GM23338 (cell line): Measurements from ENCODE around the gene DSCAML1.

ENCODE experiments used
- CREB1 ChIP-seq: fragments of 250-450 bp; sonication (Bioruptor Pico); IDR thresholded peaks from 2 replicates; pipeline ENCODE4 v1.5.0; 2020; ENCODE audit warnings: low read depth, mild to moderate bottlenecking, moderate library complexity
- ETS1 ChIP-seq: IDR thresholded peaks from 2 replicates; pipeline ENCODE4 v1.6.1; 2016; ENCODE audit warnings: antibody characterized with exemption
- EZH2 ChIP-seq: fragments of 200-600 bp; sonication (generic); IDR thresholded peaks from one replicate; pipeline ENCODE4 v1.8.0; 2017; ENCODE audit warnings: antibody characterized with exemption, mild to moderate bottlenecking, low read depth; ENCODE audit not compliant: unreplicated experiment
- EZH2phosphoT487 ChIP-seq: fragments of 200-600 bp; sonication (generic); IDR thresholded peaks from one replicate; pipeline ENCODE4 v1.8.1; 2018; ENCODE audit warnings: antibody characterized with exemption; ENCODE audit not compliant: unreplicated experiment
- JUNB ChIP-seq: IDR thresholded peaks from one replicate; pipeline ENCODE4 v1.6.1; 2016; ENCODE audit warnings: antibody characterized with exemption; ENCODE audit not compliant: unreplicated experiment
- NANOG ChIP-seq: IDR thresholded peaks from 2 replicates; pipeline ENCODE4 v1.6.1; 2016; ENCODE audit warnings: antibody characterized with exemption, borderline replicate concordance
- POLR2AphosphoS5 ChIP-seq: IDR thresholded peaks from 2 replicates; pipeline ENCODE4 v1.6.1; 2016; ENCODE audit warnings: antibody characterized with exemption, low read depth
- REST ChIP-seq: IDR thresholded peaks from one replicate; pipeline ENCODE4 v1.6.1; 2018; ENCODE audit warnings: antibody characterized with exemption; ENCODE audit not compliant: unreplicated experiment
- STAT1 ChIP-seq: IDR thresholded peaks from one replicate; pipeline ENCODE4 v1.6.1; 2016; ENCODE audit warnings: antibody characterized with exemption; ENCODE audit not compliant: unreplicated experiment
- ZNF114 ChIP-seq: fragments of 250-450 bp; sonication (Bioruptor Pico); IDR thresholded peaks from 2 replicates; pipeline ENCODE4 v1.5.0; 2020; ENCODE audit warnings: mild to moderate bottlenecking, moderate library complexity
- ZNF331 ChIP-seq: fragments of 250-450 bp; sonication (Bioruptor Pico); IDR thresholded peaks from 2 replicates; pipeline ENCODE4 v1.5.0; 2020; ENCODE audit warnings: low read depth, mild to moderate bottlenecking, moderate library complexity
- TF ChIP-seq, protein P1 (sequence below), 2 experiments: fragments of 200-600 bp in 1 of 2; sonication (generic) in 1 of 2; conservative IDR thresholded peaks; 2 replicates each; pipeline versions ENCODE4 v1.5.1 to v1.6.1; 2016 to 2017; ENCODE audit warnings: antibody characterized with exemption in 2 of 2, low read depth in 2 of 2, mild to moderate bottlenecking in 2 of 2, moderate library complexity in 1 of 2
- TF ChIP-seq, protein P2 (sequence below): fragments of 250-450 bp; sonication (Bioruptor Pico); IDR thresholded peaks from 2 replicates; pipeline ENCODE4 v1.5.0; 2020; ENCODE audit warnings: mild to moderate bottlenecking, moderate library complexity

DNA sequence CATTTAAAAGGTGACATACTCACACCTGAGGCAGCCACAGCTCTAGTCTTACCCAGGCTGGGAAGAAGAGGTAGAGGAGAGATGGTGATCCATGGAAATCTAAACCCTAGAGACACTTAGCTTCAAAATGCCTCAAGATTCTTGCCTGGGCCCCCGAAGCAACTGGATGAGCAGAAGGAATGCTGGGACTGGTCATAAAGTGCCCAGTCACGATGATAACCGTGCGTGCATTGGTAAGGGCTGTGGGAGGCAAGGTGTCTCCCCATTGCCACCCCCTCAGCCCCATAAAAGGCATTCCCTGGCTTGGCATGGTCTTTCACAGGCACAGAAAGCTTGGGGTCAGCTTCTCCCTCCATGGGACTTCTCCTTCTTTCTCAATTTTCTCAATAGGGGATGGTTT lies 144.5 kb downstream of the DSCAML1 start:
- TF ChIP-seq, protein P1, sequence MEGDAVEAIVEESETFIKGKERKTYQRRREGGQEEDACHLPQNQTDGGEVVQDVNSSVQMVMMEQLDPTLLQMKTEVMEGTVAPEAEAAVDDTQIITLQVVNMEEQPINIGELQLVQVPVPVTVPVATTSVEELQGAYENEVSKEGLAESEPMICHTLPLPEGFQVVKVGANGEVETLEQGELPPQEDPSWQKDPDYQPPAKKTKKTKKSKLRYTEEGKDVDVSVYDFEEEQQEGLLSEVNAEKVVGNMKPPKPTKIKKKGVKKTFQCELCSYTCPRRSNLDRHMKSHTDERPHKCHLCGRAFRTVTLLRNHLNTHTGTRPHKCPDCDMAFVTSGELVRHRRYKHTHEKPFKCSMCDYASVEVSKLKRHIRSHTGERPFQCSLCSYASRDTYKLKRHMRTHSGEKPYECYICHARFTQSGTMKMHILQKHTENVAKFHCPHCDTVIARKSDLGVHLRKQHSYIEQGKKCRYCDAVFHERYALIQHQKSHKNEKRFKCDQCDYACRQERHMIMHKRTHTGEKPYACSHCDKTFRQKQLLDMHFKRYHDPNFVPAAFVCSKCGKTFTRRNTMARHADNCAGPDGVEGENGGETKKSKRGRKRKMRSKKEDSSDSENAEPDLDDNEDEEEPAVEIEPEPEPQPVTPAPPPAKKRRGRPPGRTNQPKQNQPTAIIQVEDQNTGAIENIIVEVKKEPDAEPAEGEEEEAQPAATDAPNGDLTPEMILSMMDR (conservative IDR thresholded peaks at IDR 0.05; ENCODE audit: low read depth in 2 of 2), result no peak
- TF ChIP-seq EZH2 (no peak), POLR2AphosphoS5 (no peak), JUNB (no peak), REST (no peak), EZH2phosphoT487 (no peak), NANOG (no peak), STAT1 (no peak), ZNF114 (no peak), CREB1 (CRISPR knock-in tag) (no peak), ETS1 (no peak), ZNF331 (no peak)
- TF ChIP-seq, protein P2, sequence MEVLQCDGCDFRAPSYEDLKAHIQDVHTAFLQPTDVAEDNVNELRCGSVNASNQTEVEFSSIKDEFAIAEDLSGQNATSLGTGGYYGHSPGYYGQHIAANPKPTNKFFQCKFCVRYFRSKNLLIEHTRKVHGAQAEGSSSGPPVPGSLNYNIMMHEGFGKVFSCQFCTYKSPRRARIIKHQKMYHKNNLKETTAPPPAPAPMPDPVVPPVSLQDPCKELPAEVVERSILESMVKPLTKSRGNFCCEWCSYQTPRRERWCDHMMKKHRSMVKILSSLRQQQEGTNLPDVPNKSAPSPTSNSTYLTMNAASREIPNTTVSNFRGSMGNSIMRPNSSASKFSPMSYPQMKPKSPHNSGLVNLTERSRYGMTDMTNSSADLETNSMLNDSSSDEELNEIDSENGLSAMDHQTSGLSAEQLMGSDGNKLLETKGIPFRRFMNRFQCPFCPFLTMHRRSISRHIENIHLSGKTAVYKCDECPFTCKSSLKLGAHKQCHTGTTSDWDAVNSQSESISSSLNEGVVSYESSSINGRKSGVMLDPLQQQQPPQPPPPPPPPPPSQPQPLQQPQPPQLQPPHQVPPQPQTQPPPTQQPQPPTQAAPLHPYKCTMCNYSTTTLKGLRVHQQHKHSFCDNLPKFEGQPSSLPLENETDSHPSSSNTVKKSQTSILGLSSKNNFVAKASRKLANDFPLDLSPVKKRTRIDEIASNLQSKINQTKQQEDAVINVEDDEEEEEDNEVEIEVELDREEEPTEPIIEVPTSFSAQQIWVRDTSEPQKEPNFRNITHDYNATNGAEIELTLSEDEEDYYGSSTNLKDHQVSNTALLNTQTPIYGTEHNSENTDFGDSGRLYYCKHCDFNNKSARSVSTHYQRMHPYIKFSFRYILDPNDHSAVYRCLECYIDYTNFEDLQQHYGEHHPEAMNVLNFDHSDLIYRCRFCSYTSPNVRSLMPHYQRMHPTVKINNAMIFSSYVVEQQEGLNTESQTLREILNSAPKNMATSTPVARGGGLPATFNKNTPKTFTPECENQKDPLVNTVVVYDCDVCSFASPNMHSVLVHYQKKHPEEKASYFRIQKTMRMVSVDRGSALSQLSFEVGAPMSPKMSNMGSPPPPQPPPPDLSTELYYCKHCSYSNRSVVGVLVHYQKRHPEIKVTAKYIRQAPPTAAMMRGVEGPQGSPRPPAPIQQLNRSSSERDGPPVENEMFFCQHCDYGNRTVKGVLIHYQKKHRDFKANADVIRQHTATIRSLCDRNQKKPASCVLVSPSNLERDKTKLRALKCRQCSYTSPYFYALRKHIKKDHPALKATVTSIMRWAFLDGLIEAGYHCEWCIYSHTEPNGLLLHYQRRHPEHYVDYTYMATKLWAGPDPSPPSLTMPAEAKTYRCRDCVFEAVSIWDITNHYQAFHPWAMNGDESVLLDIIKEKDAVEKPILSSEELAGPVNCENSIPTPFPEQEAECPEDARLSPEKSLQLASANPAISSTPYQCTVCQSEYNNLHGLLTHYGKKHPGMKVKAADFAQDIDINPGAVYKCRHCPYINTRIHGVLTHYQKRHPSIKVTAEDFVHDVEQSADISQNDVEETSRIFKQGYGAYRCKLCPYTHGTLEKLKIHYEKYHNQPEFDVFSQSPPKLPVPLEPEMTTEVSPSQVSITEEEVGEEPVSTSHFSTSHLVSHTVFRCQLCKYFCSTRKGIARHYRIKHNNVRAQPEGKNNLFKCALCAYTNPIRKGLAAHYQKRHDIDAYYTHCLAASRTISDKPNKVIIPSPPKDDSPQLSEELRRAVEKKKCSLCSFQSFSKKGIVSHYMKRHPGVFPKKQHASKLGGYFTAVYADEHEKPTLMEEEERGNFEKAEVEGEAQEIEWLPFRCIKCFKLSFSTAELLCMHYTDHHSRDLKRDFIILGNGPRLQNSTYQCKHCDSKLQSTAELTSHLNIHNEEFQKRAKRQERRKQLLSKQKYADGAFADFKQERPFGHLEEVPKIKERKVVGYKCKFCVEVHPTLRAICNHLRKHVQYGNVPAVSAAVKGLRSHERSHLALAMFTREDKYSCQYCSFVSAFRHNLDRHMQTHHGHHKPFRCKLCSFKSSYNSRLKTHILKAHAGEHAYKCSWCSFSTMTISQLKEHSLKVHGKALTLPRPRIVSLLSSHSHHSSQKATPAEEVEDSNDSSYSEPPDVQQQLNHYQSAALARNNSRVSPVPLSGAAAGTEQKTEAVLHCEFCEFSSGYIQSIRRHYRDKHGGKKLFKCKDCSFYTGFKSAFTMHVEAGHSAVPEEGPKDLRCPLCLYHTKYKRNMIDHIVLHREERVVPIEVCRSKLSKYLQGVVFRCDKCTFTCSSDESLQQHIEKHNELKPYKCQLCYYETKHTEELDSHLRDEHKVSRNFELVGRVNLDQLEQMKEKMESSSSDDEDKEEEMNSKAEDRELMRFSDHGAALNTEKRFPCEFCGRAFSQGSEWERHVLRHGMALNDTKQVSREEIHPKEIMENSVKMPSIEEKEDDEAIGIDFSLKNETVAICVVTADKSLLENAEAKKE, result no peak
